Gastrocnemius medialis (tissue), 4 donors: ENCODE measurements around the gene CEP350. TPM values are rescaled to one million over a fixed set of nuclear protein-coding genes. Genes with fewer than 3 reads are reported as not detected.

Source experiments
- ATAC-seq, 2 donors: fragments of 150-250 bp; one replicate each; pipeline ENCODE4 v1.9.1; 2016
- DNase-seq, 2 donors: peaks; one replicate each; pipeline ENCODE4 v3.0.0-alpha.2; 2019
- H3K27ac ChIP-seq, 4 donors: fragments of 200-600 bp; sonication (generic); 1 replicate in 1 of 4; 2 replicates in 3 of 4; pipeline ENCODE4 v1.5.1; 2016 to 2018; ENCODE audit warnings: mild to moderate bottlenecking in 2 of 4, moderate library complexity in 1 of 4
- H3K27me3 ChIP-seq, 3 donors: fragments of 200-600 bp; sonication (generic) in 2 of 3; 1 replicate in 1 of 3; 2 replicates in 2 of 3; pipeline versions ENCODE4 v1.5.1 to v1.6.0; 2016 to 2019; ENCODE audit warnings: mild to moderate bottlenecking in 1 of 3, moderate library complexity in 1 of 3
- H3K36me3 ChIP-seq, 2 donors: fragments of 200-600 bp; sonication (generic) in 1 of 2; one replicate each; pipeline ENCODE4 v1.5.1; 2017 to 2018
- H3K4me1 ChIP-seq, 2 donors: fragments of 200-600 bp; sonication (generic) in 1 of 2; one replicate each; pipeline ENCODE4 v1.5.1; 2016 to 2017; ENCODE audit warnings: mild to moderate bottlenecking in 2 of 2
- H3K4me3 ChIP-seq, 4 donors: fragments of 200-600 bp; sonication (generic) in 3 of 4; 1 replicate in 1 of 4; 2 replicates in 3 of 4; pipeline ENCODE4 v1.5.1; 2016 to 2019; ENCODE audit warnings: mild to moderate bottlenecking in 2 of 4
- H3K9me3 ChIP-seq, 3 donors: fragments of 200-600 bp; sonication (generic) in 2 of 3; 1 replicate in 1 of 3; 2 replicates in 2 of 3; pipeline ENCODE4 v1.5.1; 2016 to 2019
- CTCF ChIP-seq, 5 experiments: fragments of 450-650 bp in 3 of 5; fragments of 200-600 bp in 2 of 5; sonication (generic) in 2 of 5; IDR thresholded peaks in 4 of 5; conservative IDR thresholded peaks in 1 of 5; 1 replicate in 4 of 5; 2 replicates in 1 of 5; pipeline ENCODE4 v1.5.1; 2016 to 2019; ENCODE audit warnings: antibody characterized with exemption in 5 of 5, mild to moderate bottlenecking in 3 of 5, moderate library complexity in 3 of 5
- POLR2A ChIP-seq, 2 donors: fragments of 450-650 bp; IDR thresholded peaks; one replicate each; pipeline ENCODE4 v1.6.1; 2017; ENCODE audit warnings: antibody characterized with exemption in 2 of 2, mild to moderate bottlenecking in 2 of 2, moderate library complexity in 2 of 2
- in situ Hi-C, 4 donors: fragments of 200-750 bp; cut with MboI; loops; one replicate each; pipeline versions ENCODE4 v1.15.0 to v1.8.0; 2017; ENCODE audit warnings: low sequenced_read_pairs in 4 of 4
- intact Hi-C: fragments of 100-400 bp; cut with DNase I; formaldehyde crosslinking; loops from one replicate; pipeline ENCODE4 v1.15.1; 2023; ENCODE audit warnings: low total_unique reads
- total RNA-seq, 4 donors: library from RNA; depleted of rRNA; stranded (reverse); fragments of >200 nt; gene quantifications; one replicate each; pipeline versions ENCODE4 v1.1.0 to v1.2.3, GENCODE V29; 2016

Gene CEP350
- total RNA-seq, 4 donors from 2014 or later: 83.7 to 197 (median 157) TPM

- DNase-seq: no peak
Measured at GRCh38 chr1:180151508-180151907, 196.9 kb downstream of the CEP350 start.

GRCh38 chr1:180152588-180152987, 198.0 kb downstream of the CEP350 start:
- intact Hi-C loops (no loop called here), in situ Hi-C loops (loop anchor here in 1 of 4 donors (25.0 kb wide), 1 partner anchor 265 kb away; the partner anchor contains the start of genes TOR1AIP1 and TOR1AIP2)
- DNase-seq (no peak), ATAC-seq (no peak)
- no peaks in the 10 kb centered on the region for H3K27me3 ChIP-seq
- H3K36me3 ChIP-seq: no peaks in the 10 kb centered on the region
- no peak overlapping the region for H3K27ac ChIP-seq
- TF ChIP-seq CTCF (IDR thresholded peaks at IDR 0.05 in 4 of 5, conservative IDR thresholded peaks at IDR 0.05 in 1 of 5) (no peak), POLR2A (IDR thresholded peaks at IDR 0.05) (no peak)
- no peaks in the 10 kb centered on the region for H3K9me3 ChIP-seq
- peaks cover 26 to 27% of the 10 kb centered on the region in 2 donors for H3K4me1 ChIP-seq
- no peak overlapping the region for H3K4me3 ChIP-seq

More at GRCh38 chr1:180151508-180151907, 196.9 kb downstream of the CEP350 start:
- TF ChIP-seq POLR2A (IDR thresholded peaks at IDR 0.05) (no peak), CTCF (IDR thresholded peaks at IDR 0.05 in 4 of 5, conservative IDR thresholded peaks at IDR 0.05 in 1 of 5) (no peak)
- intact Hi-C loops (no loop called here), in situ Hi-C loops (loop anchor here in 1 of 4 donors (25.0 kb wide), 1 partner anchor 264 kb away; the partner anchor contains the start of genes TOR1AIP1 and TOR1AIP2)
- Histone ChIP-seq H3K4me3 (no peak overlapping the region), H3K4me1 (peaks cover 16 to 19% of the 10 kb centered on the region in 2 donors), H3K9me3 (no peaks in the 10 kb centered on the region), H3K27me3 (no peaks in the 10 kb centered on the region), H3K36me3 (no peaks in the 10 kb centered on the region), H3K27ac (no peak overlapping the region)
- no peak for ATAC-seq

DNA sequence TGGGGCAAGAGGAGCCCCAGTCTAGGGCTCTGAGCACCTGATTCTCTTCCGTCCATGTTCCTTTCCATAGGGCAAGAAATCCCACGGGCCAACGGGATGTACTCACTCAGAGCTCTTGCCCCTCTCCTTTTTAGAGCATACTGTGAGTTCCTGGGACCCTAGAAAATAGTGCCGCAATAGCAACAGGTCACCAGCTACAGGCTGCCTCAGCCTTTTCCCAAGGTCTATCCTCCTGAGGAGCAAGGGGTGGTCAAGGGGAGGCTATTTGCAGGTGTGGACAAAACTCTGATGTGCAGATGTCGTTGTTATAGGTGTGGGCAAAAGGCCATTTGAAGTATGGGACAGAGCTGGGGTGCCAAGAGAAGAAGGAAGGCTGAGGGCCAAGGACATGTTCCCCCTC, 198.4 kb downstream of the CEP350 start:
- TF ChIP-seq CTCF (IDR thresholded peaks at IDR 0.05 in 4 of 5, conservative IDR thresholded peaks at IDR 0.05 in 1 of 5): no peak
- TF ChIP-seq POLR2A (IDR thresholded peaks at IDR 0.05): no peak
- in situ Hi-C loops: loop anchor here in 1 of 4 donors (25.0 kb wide), 1 partner anchor 266 kb away; the partner anchor contains the start of genes TOR1AIP1 and TOR1AIP2
- no peak overlapping the region for H3K27ac ChIP-seq
- no peaks in the 10 kb centered on the region for H3K9me3 ChIP-seq
- no peaks in the 10 kb centered on the region for H3K27me3 ChIP-seq
- DNase-seq (no peak), ATAC-seq (no peak)
- H3K4me3 ChIP-seq: no peak overlapping the region
- intact Hi-C loops: no loop called here
- no peaks in the 10 kb centered on the region for H3K36me3 ChIP-seq
- H3K4me1 ChIP-seq: peaks cover 29 to 30% of the 10 kb centered on the region in 2 donors

GRCh38 chr1:180154003-180154324, 199.4 kb downstream of the CEP350 start:
- Histone ChIP-seq H3K27ac (peak overlapping the region; percentile 86 to 98 (median 91)), H3K9me3 (no peaks in the 10 kb centered on the region), H3K27me3 (no peaks in the 10 kb centered on the region), H3K36me3 (no peaks in the 10 kb centered on the region), H3K4me1 (peaks cover 29 to 34% of the 10 kb centered on the region in 2 donors), H3K4me3 (peak overlapping the region; percentile 69 to 93 (median 76))
- in situ Hi-C loops (loop anchor here in 1 of 4 donors (25.0 kb wide), 1 partner anchor 267 kb away; the partner anchor contains the start of genes TOR1AIP1 and TOR1AIP2), intact Hi-C loops (loop anchor here (2.0 kb wide), 2 partner anchors 15 to 277 kb away; partner anchors contain the start of gene TOR1AIP2)
- ATAC-seq (peak; percentile 6 to 10), DNase-seq (no peak)
- TF ChIP-seq CTCF (IDR thresholded peaks at IDR 0.05 in 4 of 5, conservative IDR thresholded peaks at IDR 0.05 in 1 of 5) (no peak), POLR2A (IDR thresholded peaks at IDR 0.05) (no peak)
